HG03066 (cell line): ENCODE data around the gene HOXB5.

Source experiments
- ATAC-seq: cut with Tn5 transposase; IDR thresholded peaks from one replicate; pipeline ENCODE4 v1.9.1; 2021; ENCODE audit warnings: low read depth; ENCODE audit not compliant: unreplicated experiment

HOXB5 gene

DNA sequence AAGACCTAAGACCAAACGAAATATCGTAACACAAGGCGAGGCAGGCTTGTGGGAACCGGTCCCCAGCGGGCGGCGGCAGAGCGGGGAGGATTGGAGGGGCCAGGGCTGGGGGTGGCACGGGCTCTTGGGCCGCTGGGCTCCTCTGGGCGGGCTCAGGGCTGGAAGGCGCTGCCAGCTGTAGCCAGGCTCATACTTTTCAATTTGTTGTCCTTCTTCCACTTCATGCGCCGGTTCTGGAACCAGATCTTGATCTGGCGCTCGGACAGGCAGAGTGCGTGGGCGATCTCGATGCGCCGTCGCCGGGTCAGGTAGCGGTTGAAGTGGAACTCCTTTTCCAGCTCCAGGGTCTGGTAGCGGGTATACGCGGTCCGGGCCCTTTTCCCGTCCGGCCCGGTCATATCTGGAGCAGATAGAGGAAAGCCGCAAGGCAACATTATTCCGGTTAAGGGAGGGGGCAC is 1.5 kb downstream of the HOXB5 start:
- ATAC-seq: no peak

DNA sequence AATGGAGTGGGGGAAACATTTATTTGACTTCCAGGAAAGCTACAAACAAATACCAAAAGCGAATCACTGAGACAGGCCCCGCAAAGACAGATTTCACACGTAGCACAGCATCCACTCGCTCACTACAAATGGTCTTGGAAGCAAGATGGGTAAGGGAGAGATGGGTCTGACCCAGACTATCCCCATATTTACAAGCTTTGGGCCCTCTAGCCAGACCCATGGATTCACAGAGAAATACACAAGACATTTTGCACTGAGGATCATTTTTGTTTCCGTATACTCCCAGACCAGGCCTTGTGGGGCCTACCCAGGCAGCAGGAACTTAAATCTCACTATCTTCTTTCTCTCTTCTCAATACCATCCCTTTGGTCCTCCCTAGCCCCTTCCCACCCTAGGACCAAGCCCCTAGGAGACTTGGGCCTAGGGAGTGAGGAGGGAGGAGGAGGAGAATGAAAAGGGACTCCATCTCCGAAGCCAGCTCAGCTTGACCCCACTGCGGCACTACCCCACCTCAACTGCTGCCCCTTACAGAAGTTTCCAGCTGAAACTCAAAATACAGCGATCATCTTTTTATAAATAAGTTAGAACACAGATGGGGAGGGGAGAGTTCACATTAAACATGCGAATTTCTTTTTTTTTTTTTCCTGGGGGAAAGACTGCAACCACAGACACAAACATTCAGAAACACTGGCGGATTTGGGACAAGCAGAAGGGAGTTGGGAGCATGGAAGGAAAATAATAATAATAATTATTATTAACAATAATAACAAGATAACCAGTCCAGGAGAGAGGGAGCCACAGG is 2.1 kb downstream of the HOXB5 start:
- no peak for ATAC-seq

DNA sequence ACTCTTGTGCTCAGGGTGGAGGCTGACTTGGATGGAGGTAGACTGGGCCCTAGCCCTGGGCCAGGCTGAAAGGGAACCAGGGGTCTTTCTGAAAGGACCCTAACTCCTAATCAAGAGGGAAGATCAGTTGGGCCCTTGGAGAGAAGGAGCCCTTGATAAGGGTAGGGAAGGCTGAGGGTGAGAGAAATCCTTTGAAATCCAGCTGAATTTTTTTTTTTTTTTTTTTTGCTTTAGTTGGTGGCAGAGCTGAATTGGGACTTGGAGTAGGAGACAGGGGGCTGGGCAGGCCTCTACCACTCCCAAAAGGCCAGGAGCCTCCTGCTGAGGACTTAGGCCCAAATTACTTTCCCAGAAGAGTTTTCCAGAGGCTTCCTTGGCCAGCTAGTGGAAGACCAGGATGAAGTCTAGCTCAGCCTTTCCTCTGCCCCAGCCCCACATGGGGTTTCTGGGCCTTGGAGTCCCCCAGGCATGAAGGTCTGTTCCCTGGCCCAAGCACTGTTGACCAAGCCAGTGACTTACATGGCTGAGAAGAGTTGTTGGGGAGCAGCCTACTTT is 2.9 kb downstream of the HOXB5 start:
- ATAC-seq: no peak

DNA sequence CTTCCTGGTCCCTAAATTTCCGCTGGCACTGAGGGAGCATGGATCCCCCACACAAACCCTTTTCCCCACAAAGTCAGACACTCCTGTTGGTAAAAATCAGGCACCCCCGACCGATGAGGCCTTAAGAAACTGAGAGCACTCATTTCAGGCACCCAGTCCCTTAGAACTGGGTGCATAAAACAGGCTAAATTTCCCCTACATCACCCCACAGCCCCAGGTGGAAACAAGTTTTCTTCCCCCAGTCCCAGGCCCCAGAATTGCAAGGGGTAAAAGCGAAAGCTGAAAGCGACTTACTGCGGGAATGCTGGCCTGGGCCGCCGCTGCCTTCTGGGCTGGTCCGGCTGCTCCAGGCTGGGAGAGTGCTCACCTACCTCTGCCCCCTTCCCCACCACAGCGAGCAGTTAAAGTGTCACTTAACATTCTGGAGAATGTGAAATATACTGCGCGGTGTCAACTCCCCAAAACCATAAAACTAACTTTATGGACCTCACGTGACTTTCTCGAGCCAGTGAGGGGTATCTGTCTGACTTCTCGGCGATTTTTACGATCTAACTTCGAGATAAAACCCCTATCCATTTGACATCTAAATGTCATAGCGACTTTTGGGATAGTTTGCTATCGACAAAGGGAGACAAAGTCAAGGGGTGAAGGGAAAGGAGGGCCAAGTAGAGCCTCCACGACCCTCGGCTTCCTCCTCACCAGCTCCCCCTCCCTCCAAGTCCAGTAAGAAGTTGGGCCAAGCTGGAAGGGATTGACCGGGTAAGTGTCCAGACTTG is 3.6 kb downstream of the HOXB5 start, which contains the start of gene HOXB3:
HOXB3 (minus strand) TSS at position 411 of the 776 bp plus-strand sequence. CDS start 37,767 bp downstream, outside the sequence.
- no peak for ATAC-seq

DNA sequence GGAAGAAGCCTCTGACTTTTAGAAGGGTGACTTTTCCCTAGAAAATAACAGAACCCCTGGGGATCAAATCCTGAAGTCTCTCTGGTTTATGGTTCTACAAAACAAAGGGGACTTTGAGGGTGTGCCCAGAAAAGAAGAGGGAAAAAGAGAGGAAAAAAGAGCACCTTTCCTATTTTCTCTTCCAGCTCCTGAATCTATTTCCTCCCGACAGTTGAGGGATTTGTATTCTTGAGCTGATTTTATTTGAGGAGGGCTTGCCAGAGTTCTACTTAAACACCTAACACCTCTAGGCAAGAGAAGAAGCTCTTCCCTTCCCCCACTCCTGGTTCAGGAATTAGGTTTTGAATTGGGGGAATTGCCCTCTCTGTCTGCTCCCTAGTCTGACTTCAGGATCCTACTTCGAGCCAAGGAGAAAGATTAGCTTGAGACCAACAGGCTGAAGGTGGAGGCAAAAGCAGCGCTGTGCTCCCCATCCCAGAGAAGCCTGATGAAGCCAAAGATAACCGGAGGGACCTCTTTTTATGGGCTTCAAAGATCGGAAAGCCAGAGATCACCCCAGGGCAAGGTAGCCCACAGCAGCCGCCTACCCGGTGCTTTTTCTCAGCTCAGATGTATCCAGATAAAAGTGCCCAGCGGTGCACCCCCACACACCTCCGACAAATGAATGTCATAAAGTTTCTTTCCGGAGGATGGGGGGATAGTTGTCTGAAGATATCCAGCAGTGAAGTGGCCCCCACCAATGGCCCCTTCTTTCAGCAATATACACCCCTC is 4.3 kb downstream of the HOXB5 start:
- ATAC-seq: no peak

DNA sequence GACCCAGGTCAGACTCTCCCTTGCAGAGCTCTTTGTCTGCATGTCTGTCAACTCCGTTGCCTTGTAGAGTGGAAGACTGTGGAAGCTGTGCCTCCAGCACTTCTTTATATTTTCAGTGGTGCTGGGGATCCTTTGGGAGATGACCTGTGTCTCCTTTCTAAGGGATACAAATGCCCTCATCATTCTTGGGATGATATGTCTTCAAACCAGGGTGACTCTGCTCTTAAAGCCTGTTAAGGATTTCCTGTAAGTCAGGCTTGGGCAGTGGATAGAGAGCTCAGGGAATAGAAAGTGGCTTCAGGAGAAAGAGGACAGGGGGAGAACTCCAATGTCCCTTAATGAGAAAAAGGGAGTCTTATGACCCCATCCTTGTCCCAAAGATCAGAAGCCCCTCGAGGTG is 5.1 kb downstream of the HOXB5 start:
- ATAC-seq: no peak

DNA sequence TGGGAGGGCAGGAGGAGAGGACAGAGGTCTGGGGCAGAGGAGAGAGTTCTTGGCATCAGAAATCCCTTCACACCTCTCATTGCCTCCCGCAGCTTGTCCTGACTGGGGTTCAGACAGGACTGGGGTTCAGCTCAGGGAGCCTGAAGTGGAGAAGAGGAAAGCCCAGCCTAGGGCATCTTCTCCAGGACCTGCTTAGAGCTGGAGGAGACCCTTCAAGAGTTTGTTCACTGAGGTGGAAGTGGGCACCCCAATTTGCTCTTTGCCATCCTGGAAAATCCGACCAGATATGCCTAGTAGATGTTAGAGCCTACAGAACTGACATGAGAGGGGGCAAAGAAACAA is 5.5 kb downstream of the HOXB5 start:
- no peak for ATAC-seq

DNA sequence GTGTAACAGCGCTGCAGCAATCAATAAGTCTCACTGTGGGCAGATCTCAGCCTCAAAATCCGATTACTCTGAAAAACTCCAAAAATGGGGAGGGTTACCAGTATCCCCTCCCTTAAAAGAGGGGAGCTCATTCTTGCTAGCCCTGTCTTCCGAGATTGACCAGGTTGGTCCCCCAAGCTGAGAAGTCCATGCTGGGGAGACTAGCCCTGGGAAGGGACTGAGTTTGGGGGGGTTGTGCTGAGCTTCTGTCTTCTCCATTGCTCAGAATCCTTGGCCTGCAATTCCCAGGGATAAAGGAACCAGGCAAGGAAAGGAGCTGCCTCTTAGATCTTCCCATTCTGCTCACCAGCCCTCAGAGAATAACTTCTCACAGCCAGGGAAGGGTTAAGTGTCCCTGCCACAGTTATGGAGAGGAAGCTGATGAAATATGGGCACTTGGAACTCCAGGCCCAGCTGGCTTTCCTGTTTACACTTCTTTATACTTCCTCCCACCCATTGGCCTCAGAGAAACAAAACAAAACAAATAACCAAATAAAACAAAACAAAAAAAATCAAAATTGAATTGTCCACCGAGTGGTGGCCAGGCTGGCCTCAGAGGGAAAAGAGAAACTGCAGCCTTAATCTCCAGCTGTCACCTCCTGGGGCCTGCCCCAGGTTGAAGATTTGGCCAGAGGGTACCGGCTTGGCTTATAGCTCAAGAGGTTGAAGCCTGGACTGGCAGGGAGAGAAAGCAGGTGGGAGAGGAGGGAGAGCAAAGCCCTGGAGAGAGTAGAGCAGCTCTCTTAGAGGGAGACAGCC is 6.1 kb downstream of the HOXB5 start:
- no peak for ATAC-seq

DNA sequence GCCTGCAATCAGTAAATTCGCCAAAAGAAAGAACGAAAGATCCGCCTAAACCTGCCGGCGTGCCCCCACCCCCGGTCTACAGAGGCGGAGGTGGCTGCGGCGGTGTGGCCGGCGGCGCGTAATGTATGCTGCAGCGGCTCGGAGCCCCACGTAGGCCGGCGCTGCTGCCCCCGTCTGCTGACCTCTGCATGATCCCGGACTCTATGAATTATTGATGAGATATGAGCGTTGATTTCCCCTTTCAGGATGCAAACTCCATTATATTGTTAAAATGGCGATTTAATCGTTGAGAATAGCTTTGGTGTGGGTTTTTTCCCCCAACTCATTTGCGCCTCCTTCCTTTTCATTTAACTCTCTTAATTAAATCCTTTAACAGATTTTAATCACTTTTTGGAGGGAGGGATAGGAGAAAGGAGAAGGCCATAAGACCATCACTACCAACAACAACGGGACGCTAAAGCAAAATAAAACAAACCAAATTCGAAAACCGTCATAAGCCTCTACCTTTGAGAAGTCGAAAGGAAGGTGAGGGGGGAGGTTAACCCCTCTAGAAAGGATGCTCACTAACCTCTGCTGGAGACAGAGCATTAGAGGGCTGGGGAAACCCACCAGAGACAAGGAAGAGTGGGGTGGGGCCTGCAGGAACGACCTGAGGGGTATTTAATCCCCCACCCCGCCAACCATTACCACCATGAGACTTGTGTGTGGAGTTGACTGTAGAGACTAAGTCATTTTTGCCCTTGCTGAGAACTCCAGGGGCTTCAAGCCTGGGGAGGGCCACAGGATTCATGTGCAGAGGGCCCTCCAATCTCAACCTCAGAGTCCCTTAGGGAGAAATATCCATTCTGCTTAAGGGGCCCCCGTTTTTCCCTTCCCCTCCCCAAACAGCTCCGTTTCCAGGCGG is 7.0 kb downstream of the HOXB5 start:
- ATAC-seq: no peak

DNA sequence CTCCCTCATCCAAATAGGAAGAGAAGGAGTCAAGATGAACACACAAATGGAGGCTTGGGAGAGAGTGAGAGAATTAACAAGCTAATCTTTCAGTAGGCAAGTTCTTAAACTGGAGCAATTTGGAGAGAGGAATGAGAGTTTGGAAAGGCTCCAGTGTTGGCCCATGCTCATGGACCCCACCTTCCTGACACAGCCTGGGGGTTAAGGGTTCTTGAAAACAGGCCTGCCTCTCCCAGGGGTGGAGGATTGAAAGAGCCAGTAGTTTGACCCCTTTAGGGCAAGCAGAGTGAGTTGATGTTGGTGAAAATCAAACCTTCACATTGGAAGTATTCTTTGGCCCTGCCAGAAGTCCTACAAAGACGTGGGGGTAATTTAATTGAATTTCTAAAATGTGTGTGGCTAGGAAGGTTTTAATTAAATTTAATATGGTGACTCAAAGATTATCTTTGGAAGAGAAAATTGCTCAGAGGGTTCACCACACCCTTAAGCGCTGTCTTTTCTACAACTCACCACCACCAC is 9.3 kb downstream of the HOXB5 start:
- no peak for ATAC-seq

DNA sequence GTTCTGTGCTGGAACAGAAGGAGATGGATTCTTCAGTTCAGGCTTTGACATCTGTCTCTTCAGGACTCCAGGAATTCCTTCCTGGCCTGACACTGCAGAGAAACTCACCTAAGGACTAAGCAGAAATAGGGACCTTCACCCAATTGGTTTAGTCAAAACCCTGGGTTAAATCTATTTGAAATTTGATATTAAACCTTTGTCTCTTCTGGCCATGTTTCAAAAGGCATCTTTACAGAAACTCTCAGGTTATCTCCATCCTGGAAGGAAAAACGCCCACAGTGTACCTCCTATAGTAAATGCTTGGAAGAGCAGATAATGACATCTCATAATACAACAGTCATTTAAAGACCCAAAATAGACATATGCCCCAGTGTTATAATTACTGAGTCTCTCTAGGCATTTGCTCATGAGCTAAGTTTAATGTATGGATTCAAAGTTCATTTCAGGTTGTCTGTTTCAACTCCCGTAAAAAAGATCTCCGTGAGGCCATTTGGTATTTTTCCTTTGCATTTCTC is 9.8 kb downstream of the HOXB5 start:
- no peak for ATAC-seq

DNA sequence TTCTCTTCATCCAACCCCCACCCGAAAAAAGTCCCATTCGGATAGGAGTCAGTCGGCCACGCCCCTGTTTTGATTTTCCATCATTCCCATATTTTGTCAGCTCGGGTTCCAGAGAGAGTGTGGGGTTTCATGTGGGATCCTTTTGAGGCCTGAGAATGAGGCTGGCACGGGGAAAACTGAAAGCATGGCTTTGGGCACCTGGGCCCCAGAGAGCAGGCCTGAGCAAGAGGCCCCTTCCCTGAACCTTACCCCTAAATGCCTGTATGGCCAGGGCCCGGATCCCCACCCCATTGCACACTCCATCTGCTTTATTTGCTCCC is 10.9 kb downstream of the HOXB5 start:
- no peak for ATAC-seq

DNA sequence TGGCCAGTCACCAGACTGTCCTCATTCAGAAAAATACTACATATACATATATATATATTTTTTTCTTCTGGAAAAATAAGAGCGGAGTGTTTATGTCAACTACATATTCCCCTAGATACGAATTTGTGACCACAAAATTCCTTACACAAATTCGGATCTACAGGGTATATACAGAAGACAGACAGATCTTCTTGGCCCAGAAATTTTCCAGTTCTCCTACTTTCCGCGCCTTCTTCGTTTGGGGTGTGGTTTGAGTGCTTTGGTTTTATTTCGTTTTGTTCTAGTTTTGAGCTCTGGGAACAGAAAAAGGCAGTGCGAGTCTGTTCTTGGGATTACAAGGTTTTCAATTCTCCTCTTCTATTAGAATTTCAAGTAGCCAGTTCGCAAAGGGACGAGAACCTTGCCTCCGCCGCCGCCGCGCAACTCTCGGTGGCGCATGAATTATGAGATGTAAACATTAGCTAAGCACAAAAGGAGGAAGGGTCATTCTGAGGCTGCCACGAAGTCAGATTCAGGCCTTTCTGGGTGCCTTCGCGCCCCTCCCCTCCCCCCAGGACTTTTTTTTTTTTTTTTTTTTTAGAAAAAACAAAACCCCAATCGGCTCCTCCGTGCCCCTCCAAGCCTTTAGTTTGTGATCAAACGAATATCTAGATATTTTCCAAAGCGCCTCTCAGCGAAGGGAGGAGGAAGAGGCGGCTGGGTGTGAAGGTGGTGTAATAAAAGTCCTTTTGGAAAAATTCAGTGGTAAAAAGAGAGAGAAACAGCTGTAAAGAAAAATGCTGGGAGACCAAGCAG is 13.6 kb downstream of the HOXB5 start:
- no peak for ATAC-seq

DNA sequence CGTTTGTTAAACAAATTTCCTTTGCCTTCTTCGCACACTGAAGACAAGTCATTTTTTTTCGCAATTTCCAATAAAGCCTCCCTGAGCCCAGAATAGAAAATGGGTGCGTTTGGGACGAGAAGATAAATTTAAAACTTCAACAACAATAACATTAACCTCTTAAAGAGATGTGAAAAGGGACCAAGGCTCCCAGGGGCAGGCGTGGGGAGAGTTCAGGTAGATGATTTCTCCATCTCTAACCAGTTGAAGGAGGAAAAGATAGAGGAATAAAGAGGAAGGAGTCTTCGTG is 14.2 kb downstream of the HOXB5 start:
- no peak for ATAC-seq

DNA sequence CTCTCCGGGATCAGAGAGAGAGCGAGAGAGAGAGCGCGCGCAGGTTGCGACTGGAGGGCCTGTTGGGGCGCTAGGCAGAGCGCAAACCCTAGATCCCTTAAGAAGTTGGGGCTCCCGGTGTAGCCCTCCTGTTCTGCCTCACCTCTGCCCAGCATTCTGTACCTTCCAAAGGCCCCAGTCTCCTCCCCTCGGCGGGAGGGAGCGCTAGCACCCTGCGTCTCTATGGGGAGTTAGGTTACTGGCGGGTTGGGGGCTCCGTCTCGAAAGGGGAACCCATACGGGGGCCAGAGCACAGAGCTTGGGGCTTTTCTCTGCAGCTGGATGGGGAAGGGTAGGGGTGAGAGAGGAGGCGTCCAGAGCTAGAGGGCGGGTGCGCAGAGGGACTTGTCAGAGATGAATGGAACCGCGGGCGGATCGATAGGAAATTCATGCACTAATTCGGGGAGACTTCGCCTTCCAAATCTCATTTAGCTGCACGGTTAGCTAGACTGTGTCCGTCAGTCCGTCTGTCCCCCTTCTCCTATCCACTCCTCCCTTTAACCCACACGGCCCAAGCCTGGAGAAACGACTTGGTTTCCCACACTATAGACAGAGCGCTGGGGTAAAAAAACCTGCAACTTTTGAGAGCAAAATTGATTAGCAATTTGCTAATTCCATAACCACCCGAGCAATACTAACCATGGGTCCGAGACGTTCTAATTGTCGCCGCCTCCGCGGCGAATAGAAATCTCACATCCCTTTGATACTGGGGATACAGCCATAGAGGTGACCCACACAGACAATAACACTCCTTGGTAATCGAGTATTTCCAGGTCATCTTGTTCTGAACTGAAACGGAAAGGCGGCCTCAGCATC is 14.7 kb downstream of the HOXB5 start:
- ATAC-seq: no peak

DNA sequence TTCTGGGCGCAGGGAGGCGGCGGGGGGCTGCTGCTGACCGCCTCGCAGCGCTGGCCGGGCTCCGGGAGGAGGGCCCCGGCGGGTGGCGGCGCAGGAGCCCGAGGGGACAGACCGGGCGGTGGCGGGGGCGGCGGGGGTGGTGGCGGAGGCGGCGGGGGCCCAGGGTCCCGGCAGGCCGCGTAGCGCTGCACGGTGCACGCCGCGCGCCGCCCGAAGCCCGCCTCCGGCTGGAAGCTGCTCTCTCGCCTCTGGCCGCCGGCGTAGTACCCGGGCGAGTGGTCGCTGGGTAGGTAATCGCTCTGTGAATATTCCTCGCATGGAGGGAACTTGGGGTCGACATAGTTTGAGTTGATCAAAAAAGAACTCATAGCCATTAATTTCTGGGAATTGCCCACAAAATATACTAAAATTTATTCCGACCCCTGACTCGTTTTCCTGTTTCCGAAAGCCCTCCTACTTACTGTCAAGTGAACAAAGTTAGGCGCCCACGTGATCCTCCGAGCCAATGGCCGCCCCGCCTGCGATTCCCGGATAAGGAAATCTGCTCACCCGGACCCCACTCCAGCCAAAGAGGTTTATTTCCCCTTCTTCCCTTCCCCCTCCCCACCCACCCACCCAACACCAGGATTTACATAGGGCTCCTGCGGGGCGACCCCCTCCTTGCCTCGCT is 15.5 kb downstream of the HOXB5 start, which contains the start of gene HOXB4:
HOXB4 (minus strand) TSS at position 405 of the 670 bp plus-strand sequence; CDS start at position 374, 31 bp downstream.
- ATAC-seq: no peak
